OCI-M1 (cell line): Measurements from ENCODE around the gene LCMT2.
"Not testable (repeated sequence)": the region's sequence is repeated elsewhere in the genome, so short reads cannot be mapped to it uniquely, and the experiment has no call there.

ENCODE experiments used
- DNase-seq: peaks from one replicate; lab custom pipeline; 2025; lab: John Stamatoyannopoulos, UW

LCMT2 gene

GRCh38 chr15:43314171-43314570 lies 16.2 kb downstream of the LCMT2 start:
- no peak for DNase-seq

- no peak for DNase-seq
Measured at GRCh38 chr15:43312378-43312777, 18.0 kb downstream of the LCMT2 start.

- DNase-seq = peak; percentile 18
Measured at GRCh38 chr15:43302205-43302817, 28.1 kb downstream of the LCMT2 start, which contains the start of gene TGM7. Gene TGM7, minus strand, starts transcription at chr15:43302255.

- DNase-seq = no peak
Measured at GRCh38 chr15:43299884-43300283, 30.5 kb downstream of the LCMT2 start.

GRCh38 chr15:43299411-43299810 lies 31.0 kb downstream of the LCMT2 start:
- no peak for DNase-seq

GRCh38 chr15:43294091-43294706 lies 36.2 kb downstream of the LCMT2 start:
- DNase-seq = no peak

GRCh38 chr15:43293432-43293831 lies 36.9 kb downstream of the LCMT2 start:
- no peak for DNase-seq

GRCh38 chr15:43292375-43293078 lies 37.8 kb downstream of the LCMT2 start:
- DNase-seq = no peak

- DNase-seq = not testable (repeated sequence)
Measured at GRCh38 chr15:43289656-43290055, 40.7 kb downstream of the LCMT2 start.

- DNase-seq = no peak
Measured at GRCh38 chr15:43287254-43287653, 43.1 kb downstream of the LCMT2 start.

- DNase-seq = no peak
Measured at GRCh38 chr15:43286074-43286473, 44.3 kb downstream of the LCMT2 start.

GRCh38 chr15:43285609-43286037 lies 44.8 kb downstream of the LCMT2 start:
- peak; percentile 90 for DNase-seq

- DNase-seq = no peak
Measured at GRCh38 chr15:43283526-43283925, 46.8 kb downstream of the LCMT2 start.

GRCh38 chr15:43281926-43282602 lies 48.3 kb downstream of the LCMT2 start:
- no peak for DNase-seq

- DNase-seq = no peak
Measured at GRCh38 chr15:43280996-43281395, 49.4 kb downstream of the LCMT2 start.

GRCh38 chr15:43279496-43279895 lies 50.9 kb downstream of the LCMT2 start:
- DNase-seq = no peak

- no peak for DNase-seq
Measured at GRCh38 chr15:43278869-43279268, 51.5 kb downstream of the LCMT2 start.

- no peak for DNase-seq
Measured at GRCh38 chr15:43277901-43278300, 52.5 kb downstream of the LCMT2 start.

- no peak for DNase-seq
Measured at GRCh38 chr15:43277231-43277823, 53.0 kb downstream of the LCMT2 start.

GRCh38 chr15:43276563-43277200 lies 53.7 kb downstream of the LCMT2 start:
- DNase-seq = no peak

GRCh38 chr15:43275740-43276562 lies 54.4 kb downstream of the LCMT2 start:
- no peak for DNase-seq
